GM21360 (cell line): ENCODE results near the gene SLIT3.

Experiments
- ATAC-seq: cut with Tn5 transposase; IDR thresholded peaks from one replicate; pipeline ENCODE4 v1.9.1; 2021; ENCODE audit warnings: mild to moderate bottlenecking, moderate library complexity; ENCODE audit not compliant: unreplicated experiment

Gene SLIT3

GRCh38 chr5:168696611-168697010 is 604.3 kb downstream of the SLIT3 start:
- no peak for ATAC-seq

GRCh38 chr5:168695301-168695835 is 605.6 kb downstream of the SLIT3 start:
- ATAC-seq = no peak

GRCh38 chr5:168694289-168694688 is 606.6 kb downstream of the SLIT3 start:
- ATAC-seq = no peak

GRCh38 chr5:168693883-168694282 is 607.1 kb downstream of the SLIT3 start:
- ATAC-seq = no peak

- no peak for ATAC-seq
These were observed 607.6 kb downstream of the SLIT3 start for GRCh38 chr5:168693297-168693696.

GRCh38 chr5:168691891-168692290 is 609.0 kb downstream of the SLIT3 start:
- ATAC-seq = no peak

- ATAC-seq = no peak
These were observed 611.7 kb downstream of the SLIT3 start for GRCh38 chr5:168689260-168689659.

- ATAC-seq = no peak
These were observed 614.1 kb downstream of the SLIT3 start for GRCh38 chr5:168686837-168687236.

GRCh38 chr5:168685566-168685965 is 615.4 kb downstream of the SLIT3 start:
- ATAC-seq = no peak

- ATAC-seq = no peak
These were observed 617.0 kb downstream of the SLIT3 start for GRCh38 chr5:168683927-168684295.

GRCh38 chr5:168683247-168683926 is 617.6 kb downstream of the SLIT3 start:
- ATAC-seq = no peak

- no peak for ATAC-seq
These were observed 619.3 kb downstream of the SLIT3 start for GRCh38 chr5:168681556-168682183.

GRCh38 chr5:168680395-168680794 is 620.5 kb downstream of the SLIT3 start:
- ATAC-seq = no peak

- peak; percentile 53 for ATAC-seq
These were observed 621.4 kb downstream of the SLIT3 start for GRCh38 chr5:168679515-168679920.

- ATAC-seq = no peak
These were observed 624.4 kb downstream of the SLIT3 start for GRCh38 chr5:168676501-168676900.

- no peak for ATAC-seq
These were observed 625.0 kb downstream of the SLIT3 start for GRCh38 chr5:168675883-168676408.

- no peak for ATAC-seq
These were observed 626.0 kb downstream of the SLIT3 start for GRCh38 chr5:168674893-168675482.

GRCh38 chr5:168672888-168673287 is 628.1 kb downstream of the SLIT3 start:
- ATAC-seq = no peak

GRCh38 chr5:168672016-168672415 is 628.9 kb downstream of the SLIT3 start:
- ATAC-seq = no peak

- ATAC-seq = no peak
These were observed 629.9 kb downstream of the SLIT3 start for GRCh38 chr5:168670881-168671575.

GRCh38 chr5:168669668-168670378 is 631.1 kb downstream of the SLIT3 start:
- no peak for ATAC-seq
